GM13976 (cell line): ENCODE measurements around the gene TBC1D10B.

ENCODE experiments used
- DNase-seq: peaks from one replicate; pipeline ENCODE4 v3.0.0; 2012; ENCODE audit warnings: low spot score
- CTCF ChIP-seq: IDR thresholded peaks from 2 replicates; pipeline ENCODE4 v1.5.1; 2012; ENCODE audit warnings: borderline replicate concordance, mild to moderate bottlenecking; ENCODE audit not compliant: insufficient read depth; ENCODE audit errors: extremely low read depth, missing control alignments, control extremely low read depth
- in situ Hi-C: fragments of 300-500 bp; cut with MboI; formaldehyde crosslinking; loops from one replicate; pipeline ENCODE4 v1.12.0; 2022; ENCODE audit warnings: low sequenced_read_pairs, mixed read lengths, inconsistent platforms; ENCODE audit not compliant: unreplicated experiment

Gene TBC1D10B

GRCh38 chr16:30406795-30407101 is 36.5 kb upstream of the TBC1D10B start:
- no peak for DNase-seq
- in situ Hi-C loops: loop anchor here (25.0 kb wide), 2 partner anchors 219 to 294 kb away; partner anchors contain the start of genes BOLA2B, CORO1A, GDPD3 and MAPK3
- TF ChIP-seq CTCF: no peak

DNA sequence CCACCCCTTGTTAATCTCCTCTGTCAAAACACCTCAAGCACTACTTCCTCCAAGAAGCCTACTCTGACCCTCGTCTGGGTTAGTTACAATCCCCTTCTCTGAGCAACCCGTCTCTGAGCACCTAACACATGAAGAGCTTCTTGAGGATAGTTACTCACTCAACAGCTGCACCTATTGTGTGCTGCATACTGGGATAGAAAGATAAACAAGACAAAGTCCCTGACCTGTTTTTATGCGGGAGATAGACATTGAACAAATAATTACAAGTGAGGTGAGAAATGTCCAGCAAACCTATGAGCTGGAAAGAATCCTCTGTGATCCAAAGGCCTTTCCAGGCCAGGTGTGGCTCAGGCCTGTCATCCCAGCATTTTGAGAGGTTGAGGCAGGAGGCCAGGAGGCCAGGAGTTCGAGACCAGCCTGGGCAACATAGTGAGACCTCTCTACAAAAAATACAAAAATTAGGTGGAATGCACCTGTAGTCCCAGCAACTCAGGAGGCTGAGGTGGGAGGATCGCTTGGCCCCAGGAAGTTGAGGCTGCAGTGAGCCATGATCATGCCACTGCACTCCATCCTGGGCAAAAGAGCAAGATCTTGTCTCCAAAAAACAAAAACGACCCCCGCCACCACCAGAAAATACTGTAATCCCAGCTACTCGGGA is 31.6 kb upstream of the TBC1D10B start:
- TF ChIP-seq CTCF: no peak
- in situ Hi-C loops: loop anchor here (25.0 kb wide), 2 partner anchors 215 to 290 kb away; partner anchors contain the start of genes BOLA2B, CORO1A, GDPD3 and MAPK3
- no peak for DNase-seq

DNA sequence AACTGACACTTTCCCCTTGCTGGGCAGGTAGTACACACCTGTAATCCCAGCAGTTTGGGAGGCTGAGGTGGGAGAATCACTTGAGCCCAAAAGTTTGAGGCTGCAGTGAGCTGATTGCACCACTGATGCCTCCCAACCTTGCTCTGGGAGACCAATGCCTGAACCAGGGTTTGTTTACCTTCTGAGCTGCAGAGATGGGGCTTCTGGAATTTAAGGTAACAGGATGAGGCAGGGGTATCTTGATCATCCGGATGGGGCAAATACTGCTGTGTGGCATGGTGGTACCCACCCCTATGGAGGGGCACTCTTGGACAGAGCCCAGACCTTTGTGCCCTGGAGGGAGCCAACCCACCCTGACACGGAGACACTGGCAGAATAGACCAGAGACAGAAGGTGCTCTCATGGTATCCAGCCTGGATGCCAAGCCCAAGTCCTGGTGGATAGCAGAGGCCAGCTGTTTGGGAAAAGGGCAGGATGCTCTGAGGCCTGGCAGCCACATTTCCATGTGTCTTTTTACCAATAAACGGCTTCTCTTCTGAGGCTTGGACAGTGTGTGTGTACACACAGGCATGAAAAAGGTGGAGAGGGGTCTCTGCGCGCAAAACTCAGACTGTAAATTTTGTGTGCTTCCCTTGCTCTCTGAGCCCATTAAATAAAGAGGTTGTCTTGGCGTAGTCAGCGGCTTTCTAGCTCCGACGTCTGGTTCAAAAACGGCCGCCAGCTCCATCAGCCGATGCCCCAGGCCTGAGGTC is 29.3 kb upstream of the TBC1D10B start:
- DNase-seq: no peak

GRCh38 chr16:30398661-30399434 is 28.6 kb upstream of the TBC1D10B start:
- TF ChIP-seq CTCF: no peak
- in situ Hi-C loops: no loop called here
- peak; percentile 13 for DNase-seq

More for the DNA sequence above, 29.3 kb upstream of the TBC1D10B start:
- no peak for TF ChIP-seq CTCF
- in situ Hi-C loops: loop anchor here (25.0 kb wide), 2 partner anchors 212 to 287 kb away; partner anchors contain the start of genes BOLA2B, CORO1A, GDPD3 and MAPK3

- DNase-seq: no peak
- no peak for TF ChIP-seq CTCF
- in situ Hi-C loops: no loop called here
Observed at GRCh38 chr16:30397776-30398660, 27.7 kb upstream of the TBC1D10B start.
